CD14-positive monocyte (primary cell): ENCODE measurements around the gene ABCC9. TPM values are rescaled to one million over a fixed set of nuclear protein-coding genes. Genes with fewer than 3 reads are reported as not detected.
A peak's percentile ranks its signal among the peaks of the same experiment; 100 is the strongest.

Experiments used
- DNase-seq, 3 donors: peaks; one replicate each; pipeline ENCODE4 v3.0.0-alpha.2; 2011 to 2022
- H2AFZ ChIP-seq: 2 replicates; pipeline ENCODE4 v1.6.0; 2012; ENCODE audit warnings: mild to moderate bottlenecking, low read depth, low read length, inconsistent platforms; ENCODE audit not compliant: insufficient read depth, poor library complexity, severe bottlenecking
- H3K27ac ChIP-seq, 2 donors: 1 replicate in 1 of 2; 2 replicates in 1 of 2; pipeline ENCODE4 v1.5.1; 2012 to 2013; ENCODE audit warnings: low read length in 2 of 2, control low read depth in 1 of 2, inconsistent platforms in 1 of 2, low read depth in 1 of 2, mild to moderate bottlenecking in 1 of 2
- H3K27me3 ChIP-seq, 2 donors: one replicate each; pipeline versions ENCODE4 v1.6.0 to v1.6.1; 2011 to 2013; ENCODE audit warnings: low read length in 2 of 2; ENCODE audit not compliant: control insufficient read depth in 2 of 2, insufficient read depth in 2 of 2
- H3K36me3 ChIP-seq, 2 donors: replicated peaks in 1 of 2; 1 replicate in 1 of 2; 2 replicates in 1 of 2; pipeline versions ENCODE4 v1.5.1 to v1.6.1; 2012 to 2013; ENCODE audit warnings: low read length in 2 of 2, control low read depth in 1 of 2, inconsistent platforms in 1 of 2, mild to moderate bottlenecking in 1 of 2; ENCODE audit not compliant: insufficient read depth in 2 of 2, control insufficient read depth in 1 of 2
- H3K4me1 ChIP-seq, 2 donors: 1 replicate in 1 of 2; 2 replicates in 1 of 2; pipeline versions ENCODE4 v1.5.1 to v1.6.1; 2012 to 2013; ENCODE audit warnings: low read length in 2 of 2, control low read depth in 1 of 2, inconsistent platforms in 1 of 2, mild to moderate bottlenecking in 1 of 2, moderate library complexity in 1 of 2; ENCODE audit not compliant: insufficient read depth in 2 of 2, control insufficient read depth in 1 of 2
- H3K4me2 ChIP-seq: replicated peaks from 2 replicates; pipeline ENCODE3; 2012; ENCODE audit warnings: low read length, moderate library complexity, mild to moderate bottlenecking; ENCODE audit not compliant: poor library complexity, severe bottlenecking; ENCODE audit errors: extremely low read depth
- H3K4me3 ChIP-seq, 3 experiments: fragments of 200-600 bp in 1 of 3; sonication (generic) in 1 of 3; replicated peaks in 1 of 3; 1 replicate in 2 of 3; 2 replicates in 1 of 3; pipeline ENCODE4 v1.5.1; 2011 to 2013; ENCODE audit warnings: low read length in 3 of 3, mild to moderate bottlenecking in 3 of 3, control low read depth in 2 of 3, low read depth in 2 of 3, inconsistent platforms in 1 of 3, moderate library complexity in 1 of 3
- H3K79me2 ChIP-seq: 2 replicates; pipeline ENCODE4 v1.6.0; 2012; ENCODE audit warnings: mild to moderate bottlenecking, control low read depth, inconsistent platforms, low read length, moderate library complexity; ENCODE audit not compliant: insufficient read depth
- H3K9ac ChIP-seq: 2 replicates; pipeline ENCODE4 v1.6.0; 2017; ENCODE audit warnings: low read length, mild to moderate bottlenecking; ENCODE audit not compliant: insufficient read depth, poor library complexity, severe bottlenecking
- H3K9me3 ChIP-seq, 2 donors: replicated peaks in 1 of 2; 1 replicate in 1 of 2; 2 replicates in 1 of 2; pipeline versions ENCODE4 v1.5.1 to v1.6.1; 2012 to 2013; ENCODE audit warnings: low read length in 2 of 2, control low read depth in 1 of 2; ENCODE audit not compliant: control insufficient read depth in 1 of 2, insufficient read depth in 1 of 2
- H4K20me1 ChIP-seq: 2 replicates; pipeline ENCODE4 v1.6.0; 2012; ENCODE audit warnings: mild to moderate bottlenecking, low read length, control low read depth, moderate library complexity; ENCODE audit not compliant: insufficient read depth
- H3K27ac Mint-ChIP-seq, 7 donors: one replicate each; pipeline ENCODE4 v1.8.0; 2020; ENCODE audit warnings: mild to moderate bottlenecking in 7 of 7, mixed read lengths in 7 of 7, moderate library complexity in 6 of 7, inconsistent platforms in 2 of 7
- H3K27me3 Mint-ChIP-seq, 3 donors: one replicate each; pipeline ENCODE4 v1.8.0; 2021 to 2022; ENCODE audit warnings: low read depth in 3 of 3, mild to moderate bottlenecking in 3 of 3, mixed read lengths in 3 of 3, moderate library complexity in 3 of 3, inconsistent platforms in 1 of 3
- H3K36me3 Mint-ChIP-seq, 2 donors: one replicate each; pipeline ENCODE4 v1.8.0; 2020; ENCODE audit warnings: mixed read lengths in 2 of 2, inconsistent platforms in 1 of 2, mild to moderate bottlenecking in 1 of 2
- H3K4me1 Mint-ChIP-seq: one replicate; pipeline ENCODE4 v1.8.0; 2020; ENCODE audit warnings: mild to moderate bottlenecking, mixed read lengths
- H3K4me3 Mint-ChIP-seq, 2 donors: one replicate each; pipeline ENCODE4 v1.8.0; 2020; ENCODE audit warnings: mild to moderate bottlenecking in 2 of 2, mixed read lengths in 2 of 2, moderate library complexity in 1 of 2
- H3K9me3 Mint-ChIP-seq, 7 donors: one replicate each; pipeline ENCODE4 v1.8.0; 2020 to 2022; ENCODE audit warnings: mixed read lengths in 7 of 7, mild to moderate bottlenecking in 6 of 7, moderate library complexity in 6 of 7, inconsistent platforms in 2 of 7
- CTCF ChIP-seq: fragments of 200-600 bp; IDR thresholded peaks from one replicate; pipeline ENCODE4 v1.8.0; 2022; ENCODE audit warnings: antibody characterized with exemption, mild to moderate bottlenecking
- WGBS: methylation state at CpG from one replicate; pipeline ENCODE4 v1.1.5; 2013; ENCODE audit warnings: missing lambda C conversion rate; ENCODE audit not compliant: insufficient coverage; 5-methylcytosine and 5-hydroxymethylcytosine counted together
- intact Hi-C, 2 donors: fragments of 100-400 bp; cut with micrococcal nuclease; formaldehyde crosslinking; loops; one replicate each; pipeline versions ENCODE4 v1.15.0 to v1.15.1; 2023
- polyA plus RNA-seq, 3 donors: library from polyadenylated mRNA; depleted of rRNA in 1 of 3; unstranded in 2 of 3; stranded (reverse) in 1 of 3; fragments of 300-500 nt in 2 of 3; fragments of >200 nt in 1 of 3; fragmentation: Illumina TruSeq in 2 of 3; gene quantifications; 1 replicate in 2 of 3; 2 replicates in 1 of 3; pipeline ENCODE4 v1.2.3, GENCODE V29; 2012 to 2021

Gene ABCC9
- polyA plus RNA-seq, 3 donors = not detected

- intact Hi-C loops = no loop called here
These were observed 167.4 kb downstream of the ABCC9 start for GRCh38 chr12:21773806-21774205.

GRCh38 chr12:21773263-21773741 is 167.9 kb downstream of the ABCC9 start:
- H3K36me3 ChIP-seq = no peaks in the 10 kb centered on the region
- H2AFZ ChIP-seq = no peak overlapping the region
- H3K9ac ChIP-seq = no peak overlapping the region
- H3K4me1 ChIP-seq = no peaks in the 10 kb centered on the region
- no peaks in the 10 kb centered on the region for H3K79me2 ChIP-seq
- no peak overlapping the region for H3K4me2 ChIP-seq
- no peak for TF ChIP-seq CTCF
- no peak for DNase-seq
- peaks cover 47 to 54% of the 10 kb centered on the region in 2 donors for H3K27me3 ChIP-seq
- Mint-ChIP-seq H3K27ac (no peak overlapping the region), H3K36me3 (no peaks in the 10 kb centered on the region), H3K4me1 (peaks cover 2% of the 10 kb centered on the region), H3K9me3 (peaks cover 0 to 5% (median 2%) of the 10 kb centered on the region in 7 donors), H3K4me3 (peak overlapping the region in 1 of 2 donors; percentile 73), H3K27me3 (peaks cover 46 to 57% (median 49%) of the 10 kb centered on the region in 3 donors)
- no peaks in the 10 kb centered on the region for H3K9me3 ChIP-seq
- 16% methylated on average over 20 of the region's 23 CpGs for WGBS
- intact Hi-C loops = no loop called here
- no peaks in the 10 kb centered on the region for H4K20me1 ChIP-seq
- H3K27ac ChIP-seq = no peak overlapping the region
- H3K4me3 ChIP-seq = no peak overlapping the region

More at GRCh38 chr12:21773806-21774205, 167.4 kb downstream of the ABCC9 start:
- Histone ChIP-seq H3K27me3 (peaks cover 47 to 54% of the 10 kb centered on the region in 2 donors), H3K36me3 (no peaks in the 10 kb centered on the region), H2AFZ (no peak overlapping the region), H3K4me1 (no peaks in the 10 kb centered on the region), H3K9ac (no peak overlapping the region), H3K79me2 (no peaks in the 10 kb centered on the region), H3K9me3 (no peaks in the 10 kb centered on the region), H3K27ac (no peak overlapping the region), H4K20me1 (no peaks in the 10 kb centered on the region), H3K4me3 (no peak overlapping the region), H3K4me2 (no peak overlapping the region)
- Mint-ChIP-seq H3K9me3 (peaks cover 0 to 5% (median 2%) of the 10 kb centered on the region in 7 donors), H3K4me1 (peaks cover 2% of the 10 kb centered on the region), H3K4me3 (peak overlapping the region in 1 of 2 donors; percentile 73), H3K27ac (no peak overlapping the region), H3K36me3 (no peaks in the 10 kb centered on the region), H3K27me3 (peaks cover 46 to 57% (median 49%) of the 10 kb centered on the region in 3 donors)
- no peak for TF ChIP-seq CTCF
- no peak for DNase-seq
- 8% methylated on average over 5 of the region's 10 CpGs for WGBS
